HepG2 (cell line): ENCODE measurements around the gene SLC38A3. TPM values are rescaled to one million over a fixed set of nuclear protein-coding genes. Genes with fewer than 3 reads are reported as not detected.

Experiments used
- ATAC-seq: fragments of 200-7000 bp; cut with Tn5 transposase; 3 replicates; pipeline ENCODE4 v1.9.1; 2020; ENCODE audit warnings: mild to moderate bottlenecking, moderate library complexity
- BruUV-seq: library from RNA; stranded (reverse); fragments of 400-500 nt; replicated peaks from 2 replicates; lab custom pipeline; 2021; lab: Mats Ljungman, UMichigan
- CTCF ChIA-PET: fragments of 300-600 bp; formaldehyde crosslinking; extraction: SDS; loops from one replicate; lab custom pipeline; 2021; ENCODE audit warnings: low total read pairs, inconsistent platforms, low intra/inter-chr PET ratio; lab: Yijun Ruan, JAX
- POLR2A ChIA-PET: fragments of 350-600 bp; sonication (Branson Sonifier 250); formaldehyde crosslinking; loops from one replicate; lab custom pipeline; 2020; ENCODE audit warnings: antibody characterized with exemption, inconsistent platforms; lab: Yijun Ruan, JAX
- DNase-seq: peaks from one replicate; pipeline ENCODE4 v3.0.0-alpha.2; 2015; ENCODE audit warnings: low spot score
- FAIRE-seq: peaks from 3 replicates; lab custom pipeline; 2011; peaks lifted over from hg19 to GRCh38; lab: Jason Lieb, UNC
- H2AFZ ChIP-seq: one replicate; pipeline ENCODE4 v1.6.1; 2011; ENCODE audit warnings: low read length, inconsistent platforms
- H3K27ac ChIP-seq: fragments of 300-600 bp; 3 replicates; pipeline ENCODE4 v1.8.0; 2011; ENCODE audit warnings: mixed run types, mild to moderate bottlenecking, mixed read lengths, low read length, inconsistent platforms; ENCODE audit not compliant: insufficient read depth; ENCODE audit errors: extremely low read length
- H3K27me3 ChIP-seq, 2 experiments: fragments of 200-600 bp in 1 of 2; 2 replicates in 1 of 2; 3 replicates in 1 of 2; pipeline versions ENCODE4 v1.6.0 to v1.8.0; 2011; ENCODE audit warnings: low read length in 2 of 2, mild to moderate bottlenecking in 2 of 2, moderate library complexity in 2 of 2, inconsistent platforms in 1 of 2; ENCODE audit not compliant: insufficient read depth in 2 of 2, control insufficient read depth in 1 of 2
- H3K36me3 ChIP-seq, 2 experiments: fragments of 200-600 bp in 1 of 2; replicated peaks in 1 of 2; 2 replicates in 1 of 2; 3 replicates in 1 of 2; pipeline versions ENCODE4 v1.5.1 to v1.8.0; 2011; ENCODE audit warnings: low read length in 2 of 2, inconsistent platforms in 1 of 2; ENCODE audit not compliant: insufficient read depth in 2 of 2, control insufficient read depth in 1 of 2
- H3K4me1 ChIP-seq: 2 replicates; pipeline ENCODE4 v1.5.1; 2012; ENCODE audit warnings: low read length, inconsistent platforms; ENCODE audit not compliant: insufficient read depth
- H3K4me2 ChIP-seq: 2 replicates; pipeline ENCODE4 v1.6.0; 2011; ENCODE audit warnings: low read depth, low read length, inconsistent platforms
- H3K4me3 ChIP-seq, 3 experiments: fragments of 200-600 bp in 1 of 3; sonication (generic), shearing (Covaris generic) in 1 of 3; replicated peaks in 1 of 3; 2 replicates each; pipeline ENCODE4 v1.5.1; 2011 to 2016; ENCODE audit warnings: low read length in 3 of 3, inconsistent platforms in 2 of 3, low read depth in 2 of 3, mild to moderate bottlenecking in 2 of 3, control low read depth in 1 of 3, mixed read lengths in 1 of 3; ENCODE audit not compliant: insufficient read depth in 1 of 3
- H3K79me2 ChIP-seq: one replicate; pipeline ENCODE4 v1.6.1; 2011; ENCODE audit warnings: low read length, inconsistent platforms; ENCODE audit not compliant: insufficient read depth
- H3K9ac ChIP-seq: 2 replicates; pipeline ENCODE4 v1.6.0; 2011; ENCODE audit warnings: mild to moderate bottlenecking, low read depth, low read length, inconsistent platforms; ENCODE audit not compliant: insufficient read depth
- H3K9me3 ChIP-seq: 2 replicates; pipeline ENCODE4 v1.5.1; 2012; ENCODE audit warnings: mild to moderate bottlenecking, low read length
- H4K20me1 ChIP-seq: 2 replicates; pipeline ENCODE4 v1.6.0; 2011; ENCODE audit warnings: inconsistent platforms, mild to moderate bottlenecking, low read length, moderate library complexity; ENCODE audit not compliant: insufficient read depth
- CC2D1A ChIP-seq: sonication (generic); formaldehyde crosslinking; IDR thresholded peaks from 2 replicates; pipeline ENCODE4 v1.8.1; 2023; ENCODE audit warnings: mild to moderate bottlenecking, missing genetic modification reagents
- CEBPG ChIP-seq: IDR thresholded peaks from 2 replicates; pipeline ENCODE4 v1.6.1; 2016
- FOXJ3 ChIP-seq: sonication (generic); formaldehyde crosslinking; IDR thresholded peaks from 2 replicates; pipeline ENCODE4 v1.4.0; 2020; ENCODE audit warnings: missing genetic modification reagents, mild to moderate bottlenecking, borderline replicate concordance
- ONECUT2 ChIP-seq: sonication (generic); formaldehyde crosslinking; IDR thresholded peaks from 2 replicates; pipeline ENCODE4 v1.4.0; 2020; ENCODE audit warnings: missing genetic modification reagents
- TARDBP ChIP-seq: sonication (generic); formaldehyde crosslinking; IDR thresholded peaks from 2 replicates; pipeline ENCODE4 v1.8.0; 2022; ENCODE audit warnings: mild to moderate bottlenecking, missing genetic modification reagents
- ZNF615 ChIP-seq: sonication (generic); formaldehyde crosslinking; IDR thresholded peaks from 2 replicates; pipeline ENCODE4 v1.5.0; 2020; ENCODE audit warnings: mild to moderate bottlenecking, missing genetic modification reagents, borderline replicate concordance
- ZNF7 ChIP-seq: IDR thresholded peaks from 2 replicates; pipeline ENCODE4 v1.6.1; 2016; ENCODE audit warnings: missing biosample characterization, missing genetic modification reagents
- WGBS: methylation state at CpG from one replicate; pipeline ENCODE4 v1.1.6; 2017; ENCODE audit warnings: low lambda C conversion rate; 5-methylcytosine and 5-hydroxymethylcytosine counted together
- in situ Hi-C: cut with HindIII; loops from 2 replicates; pipeline ENCODE4 v1.10.0; 2017; ENCODE audit warnings: low pct_unique_long_range_greater_than_20kb; ENCODE audit not compliant: extremely low pct_ligation_motif_present
- intact Hi-C: fragments of 100-400 bp; cut with micrococcal nuclease; formaldehyde crosslinking; loops from one replicate; pipeline ENCODE4 v1.10.0; 2022; ENCODE audit not compliant: unreplicated experiment
- polyA plus RNA-seq, 8 experiments: library from polyadenylated mRNA; depleted of rRNA in 3 of 8; stranded (reverse) in 7 of 8; unstranded in 1 of 8; fragments of >200 nt; fragmentation: Illumina TruSeq in 4 of 8; extraction: Trizol in 4 of 8; gene quantifications; 2 replicates each; pipeline versions ENCODE4 v1.2.1 to v1.2.3, GENCODE V29; 2011 to 2016; ENCODE audit warnings: low read depth in 4 of 8, missing spikeins in 1 of 8, mixed read lengths in 1 of 8; ENCODE audit not compliant: insufficient read depth in 1 of 8
- total RNA-seq, 5 experiments: library from RNA; depleted of rRNA; stranded (reverse); fragments of >200 nt; fragmentation: Illumina TruSeq; extraction: Trizol; gene quantifications; 2 replicates each; pipeline ENCODE4 v1.2.3, GENCODE V29; 2016; ENCODE audit warnings: low read depth in 1 of 5
- TF ChIP-seq, protein P1 (sequence below): sonication (generic); formaldehyde crosslinking; IDR thresholded peaks from 2 replicates; pipeline ENCODE4 v1.5.1; 2020; ENCODE audit warnings: mild to moderate bottlenecking, missing genetic modification reagents, moderate library complexity
- TF ChIP-seq, protein P2 (sequence below): sonication (generic); formaldehyde crosslinking; IDR thresholded peaks from 2 replicates; pipeline ENCODE4 v1.4.0; 2020; ENCODE audit warnings: missing genetic modification reagents
- TF ChIP-seq, protein P3 (sequence below): sonication (generic); formaldehyde crosslinking; IDR thresholded peaks from 2 replicates; pipeline ENCODE4 v1.9.0; 2021; ENCODE audit warnings: missing genetic modification reagents, borderline replicate concordance
- TF ChIP-seq, protein P4 (sequence below): sonication (generic); IDR thresholded peaks from 2 replicates; pipeline ENCODE4 v1.6.1; 2016; ENCODE audit warnings: low read depth, borderline replicate concordance

Gene SLC38A3
- total and polyA plus RNA-seq, 2 of the 13 experiments (the other 11 are each of a cell fraction or from before 2014, with no cell fraction given): 29.8 to 164 TPM

DNA sequence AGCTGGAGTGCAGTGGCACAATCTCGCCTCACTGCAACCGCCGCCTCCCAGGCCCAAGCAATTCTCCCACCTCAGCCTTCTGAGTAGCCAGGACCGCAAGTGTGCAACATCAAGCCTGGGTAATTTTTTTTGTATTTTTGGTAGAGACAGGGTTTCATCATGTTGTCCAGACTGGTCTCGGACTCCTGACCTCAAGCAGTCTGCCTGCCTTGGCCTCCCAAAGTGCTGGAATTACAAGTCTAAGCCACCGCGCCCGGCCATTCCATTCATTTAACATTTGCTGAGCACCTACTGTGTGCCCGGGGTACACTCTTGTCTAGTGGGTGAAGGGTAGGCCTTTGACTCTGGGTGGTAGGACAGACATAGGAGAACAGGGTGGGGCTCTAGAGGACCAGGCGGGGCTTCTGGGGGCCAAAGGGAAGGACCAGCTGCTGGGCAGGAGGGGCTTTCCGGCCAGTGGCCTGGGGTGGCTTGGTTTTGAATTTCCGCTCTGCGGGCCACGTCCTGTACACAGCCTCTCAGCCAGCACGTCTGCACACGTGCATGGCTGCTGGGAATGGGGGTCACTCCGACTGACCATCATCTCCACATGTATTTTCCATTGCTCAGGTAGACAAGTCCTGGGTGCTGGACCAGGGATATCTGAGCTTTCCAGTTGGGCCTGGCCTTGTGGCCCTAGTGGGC, 2.4 kb downstream of the SLC38A3 start:
- ChIA-PET POLR2A (interaction anchor here (1.0 to 16.5 kb wide), 7 partner anchors 2 to 88 kb away, joined by 3 to 844 read pairs (median 82); partner anchors contain the start of genes GNAI2 and SLC38A3), CTCF (no interaction called here)
- H3K9me3 ChIP-seq: no peaks in the 10 kb centered on the region
- peaks cover 52% of the 10 kb centered on the region for H3K79me2 ChIP-seq
- peak overlapping the region; percentile 85 for H3K4me2 ChIP-seq
- peaks cover 87% of the 10 kb centered on the region for H3K4me1 ChIP-seq
- FAIRE-seq (no peak), ATAC-seq (no peak), DNase-seq (no peak)
- no peaks in the 10 kb centered on the region for H3K27me3 ChIP-seq
- H3K36me3 ChIP-seq: no peaks in the 10 kb centered on the region; a peak in 1 of 5 replicates
- 78% methylated on average over 11 of the region's 17 CpGs for WGBS
- H3K4me3 ChIP-seq: peak overlapping the region in 1 of 3 experiments; percentile 93; a peak in 2 of 6 replicates
- H3K27ac ChIP-seq: peak overlapping the region; percentile 99
- peaks cover 4% of the 10 kb centered on the region; the same call in 1 of the 2 replicates for H4K20me1 ChIP-seq
- H3K9ac ChIP-seq: peak overlapping the region; percentile 59
- intact Hi-C loops: no loop called here
- H2AFZ ChIP-seq: no peak overlapping the region
- in situ Hi-C loops: no loop called here
- no TSS peak for BruUV-seq
- TF ChIP-seq CEBPG (CRISPR knock-in tag): no peak
- 0 out of 2 replicates have a peak, but pooled peaks have one; percentile 43 for TF ChIP-seq CC2D1A (CRISPR knock-in tag)
- TF ChIP-seq, protein P1, sequence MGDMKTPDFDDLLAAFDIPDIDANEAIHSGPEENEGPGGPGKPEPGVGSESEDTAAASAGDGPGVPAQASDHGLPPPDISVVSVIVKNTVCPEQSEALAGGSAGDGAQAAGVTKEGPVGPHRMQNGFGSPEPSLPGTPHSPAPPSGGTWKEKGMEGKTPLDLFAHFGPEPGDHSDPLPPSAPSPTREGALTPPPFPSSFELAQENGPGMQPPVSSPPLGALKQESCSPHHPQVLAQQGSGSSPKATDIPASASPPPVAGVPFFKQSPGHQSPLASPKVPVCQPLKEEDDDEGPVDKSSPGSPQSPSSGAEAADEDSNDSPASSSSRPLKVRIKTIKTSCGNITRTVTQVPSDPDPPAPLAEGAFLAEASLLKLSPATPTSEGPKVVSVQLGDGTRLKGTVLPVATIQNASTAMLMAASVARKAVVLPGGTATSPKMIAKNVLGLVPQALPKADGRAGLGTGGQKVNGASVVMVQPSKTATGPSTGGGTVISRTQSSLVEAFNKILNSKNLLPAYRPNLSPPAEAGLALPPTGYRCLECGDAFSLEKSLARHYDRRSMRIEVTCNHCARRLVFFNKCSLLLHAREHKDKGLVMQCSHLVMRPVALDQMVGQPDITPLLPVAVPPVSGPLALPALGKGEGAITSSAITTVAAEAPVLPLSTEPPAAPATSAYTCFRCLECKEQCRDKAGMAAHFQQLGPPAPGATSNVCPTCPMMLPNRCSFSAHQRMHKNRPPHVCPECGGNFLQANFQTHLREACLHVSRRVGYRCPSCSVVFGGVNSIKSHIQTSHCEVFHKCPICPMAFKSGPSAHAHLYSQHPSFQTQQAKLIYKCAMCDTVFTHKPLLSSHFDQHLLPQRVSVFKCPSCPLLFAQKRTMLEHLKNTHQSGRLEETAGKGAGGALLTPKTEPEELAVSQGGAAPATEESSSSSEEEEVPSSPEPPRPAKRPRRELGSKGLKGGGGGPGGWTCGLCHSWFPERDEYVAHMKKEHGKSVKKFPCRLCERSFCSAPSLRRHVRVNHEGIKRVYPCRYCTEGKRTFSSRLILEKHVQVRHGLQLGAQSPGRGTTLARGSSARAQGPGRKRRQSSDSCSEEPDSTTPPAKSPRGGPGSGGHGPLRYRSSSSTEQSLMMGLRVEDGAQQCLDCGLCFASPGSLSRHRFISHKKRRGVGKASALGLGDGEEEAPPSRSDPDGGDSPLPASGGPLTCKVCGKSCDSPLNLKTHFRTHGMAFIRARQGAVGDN (CRISPR knock-in tag): peak; percentile 53
- TF ChIP-seq, protein P2, sequence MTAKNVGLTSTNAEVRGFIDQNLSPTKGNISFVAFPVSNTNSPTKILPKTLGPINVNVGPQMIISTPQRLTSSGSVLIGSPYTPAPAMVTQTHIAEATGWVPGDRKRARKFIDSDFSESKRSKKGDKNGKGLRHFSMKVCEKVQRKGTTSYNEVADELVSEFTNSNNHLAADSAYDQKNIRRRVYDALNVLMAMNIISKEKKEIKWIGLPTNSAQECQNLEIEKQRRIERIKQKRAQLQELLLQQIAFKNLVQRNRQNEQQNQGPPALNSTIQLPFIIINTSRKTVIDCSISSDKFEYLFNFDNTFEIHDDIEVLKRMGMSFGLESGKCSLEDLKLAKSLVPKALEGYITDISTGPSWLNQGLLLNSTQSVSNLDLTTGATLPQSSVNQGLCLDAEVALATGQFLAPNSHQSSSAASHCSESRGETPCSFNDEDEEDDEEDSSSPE: no peak
- no peak for TF ChIP-seq FOXJ3
- no peak for TF ChIP-seq ONECUT2 (CRISPR knock-in tag)
- TF ChIP-seq, protein P3, sequence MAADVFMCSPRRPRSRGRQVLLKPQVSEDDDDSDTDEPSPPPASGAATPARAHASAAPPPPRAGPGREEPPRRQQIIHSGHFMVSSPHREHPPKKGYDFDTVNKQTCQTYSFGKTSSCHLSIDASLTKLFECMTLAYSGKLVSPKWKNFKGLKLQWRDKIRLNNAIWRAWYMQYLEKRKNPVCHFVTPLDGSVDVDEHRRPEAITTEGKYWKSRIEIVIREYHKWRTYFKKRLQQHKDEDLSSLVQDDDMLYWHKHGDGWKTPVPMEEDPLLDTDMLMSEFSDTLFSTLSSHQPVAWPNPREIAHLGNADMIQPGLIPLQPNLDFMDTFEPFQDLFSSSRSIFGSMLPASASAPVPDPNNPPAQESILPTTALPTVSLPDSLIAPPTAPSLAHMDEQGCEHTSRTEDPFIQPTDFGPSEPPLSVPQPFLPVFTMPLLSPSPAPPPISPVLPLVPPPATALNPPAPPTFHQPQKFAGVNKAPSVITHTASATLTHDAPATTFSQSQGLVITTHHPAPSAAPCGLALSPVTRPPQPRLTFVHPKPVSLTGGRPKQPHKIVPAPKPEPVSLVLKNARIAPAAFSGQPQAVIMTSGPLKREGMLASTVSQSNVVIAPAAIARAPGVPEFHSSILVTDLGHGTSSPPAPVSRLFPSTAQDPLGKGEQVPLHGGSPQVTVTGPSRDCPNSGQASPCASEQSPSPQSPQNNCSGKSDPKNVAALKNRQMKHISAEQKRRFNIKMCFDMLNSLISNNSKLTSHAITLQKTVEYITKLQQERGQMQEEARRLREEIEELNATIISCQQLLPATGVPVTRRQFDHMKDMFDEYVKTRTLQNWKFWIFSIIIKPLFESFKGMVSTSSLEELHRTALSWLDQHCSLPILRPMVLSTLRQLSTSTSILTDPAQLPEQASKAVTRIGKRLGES (CRISPR knock-in tag): no peak
- TF ChIP-seq, protein P4, sequence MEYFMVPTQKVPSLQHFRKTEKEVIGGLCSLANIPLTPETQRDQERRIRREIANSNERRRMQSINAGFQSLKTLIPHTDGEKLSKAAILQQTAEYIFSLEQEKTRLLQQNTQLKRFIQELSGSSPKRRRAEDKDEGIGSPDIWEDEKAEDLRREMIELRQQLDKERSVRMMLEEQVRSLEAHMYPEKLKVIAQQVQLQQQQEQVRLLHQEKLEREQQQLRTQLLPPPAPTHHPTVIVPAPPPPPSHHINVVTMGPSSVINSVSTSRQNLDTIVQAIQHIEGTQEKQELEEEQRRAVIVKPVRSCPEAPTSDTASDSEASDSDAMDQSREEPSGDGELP: 0 out of 2 replicates have a peak, but pooled peaks have one; percentile 26
- 0 out of 2 replicates have a peak, but pooled peaks have one; percentile 15 for TF ChIP-seq ZNF7 (CRISPR knock-in tag)
- TF ChIP-seq TARDBP: 0 out of 2 replicates have a peak, but pooled peaks have one; percentile 35
- TF ChIP-seq ZNF615 (CRISPR knock-in tag): no peak
